GM10266 (cell line): Measurements from ENCODE around the gene RPS17.
A peak's percentile ranks its signal among the peaks of the same experiment; 100 is the strongest.
"Not testable (repeated sequence)": the region's sequence is repeated elsewhere in the genome, so short reads cannot be mapped to it uniquely, and the experiment has no call there.

Experiments used
- DNase-seq: peaks from one replicate; pipeline ENCODE4 v3.0.0; 2012; ENCODE audit errors: extremely low spot score
- TF ChIP-seq, protein P1 (sequence below): IDR thresholded peaks from 2 replicates; pipeline ENCODE4 v1.5.1; 2012; ENCODE audit warnings: mild to moderate bottlenecking, low read depth; ENCODE audit not compliant: control insufficient read depth, insufficient read depth; ENCODE audit errors: missing control alignments

RPS17 gene

DNA sequence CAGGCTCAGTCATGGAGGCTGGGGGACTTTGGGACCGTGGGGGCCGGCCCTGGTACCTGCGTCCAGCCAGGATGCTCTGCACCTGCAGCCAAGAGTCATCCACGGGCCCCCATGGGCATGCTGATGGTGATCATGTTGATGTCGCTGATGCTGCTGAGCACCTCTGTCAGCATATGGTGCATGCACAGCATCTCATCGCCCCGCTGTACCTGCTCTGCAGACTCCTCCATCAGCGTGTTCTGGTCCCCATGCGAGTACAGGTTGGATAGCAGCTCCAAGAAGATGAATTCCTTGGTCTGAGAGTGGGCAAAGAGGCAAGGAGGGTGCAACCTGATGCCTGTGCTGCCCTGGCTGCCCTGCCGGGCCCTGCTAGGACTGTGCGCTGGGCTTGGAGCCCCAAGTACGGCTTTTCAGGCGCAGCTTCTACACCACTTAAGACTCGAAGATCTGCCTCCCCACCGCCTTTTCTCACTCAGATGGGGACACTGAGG, 7.2 kb downstream of the RPS17 start:
- TF ChIP-seq, protein P1, sequence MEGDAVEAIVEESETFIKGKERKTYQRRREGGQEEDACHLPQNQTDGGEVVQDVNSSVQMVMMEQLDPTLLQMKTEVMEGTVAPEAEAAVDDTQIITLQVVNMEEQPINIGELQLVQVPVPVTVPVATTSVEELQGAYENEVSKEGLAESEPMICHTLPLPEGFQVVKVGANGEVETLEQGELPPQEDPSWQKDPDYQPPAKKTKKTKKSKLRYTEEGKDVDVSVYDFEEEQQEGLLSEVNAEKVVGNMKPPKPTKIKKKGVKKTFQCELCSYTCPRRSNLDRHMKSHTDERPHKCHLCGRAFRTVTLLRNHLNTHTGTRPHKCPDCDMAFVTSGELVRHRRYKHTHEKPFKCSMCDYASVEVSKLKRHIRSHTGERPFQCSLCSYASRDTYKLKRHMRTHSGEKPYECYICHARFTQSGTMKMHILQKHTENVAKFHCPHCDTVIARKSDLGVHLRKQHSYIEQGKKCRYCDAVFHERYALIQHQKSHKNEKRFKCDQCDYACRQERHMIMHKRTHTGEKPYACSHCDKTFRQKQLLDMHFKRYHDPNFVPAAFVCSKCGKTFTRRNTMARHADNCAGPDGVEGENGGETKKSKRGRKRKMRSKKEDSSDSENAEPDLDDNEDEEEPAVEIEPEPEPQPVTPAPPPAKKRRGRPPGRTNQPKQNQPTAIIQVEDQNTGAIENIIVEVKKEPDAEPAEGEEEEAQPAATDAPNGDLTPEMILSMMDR: no peak
- DNase-seq: no peak

DNA sequence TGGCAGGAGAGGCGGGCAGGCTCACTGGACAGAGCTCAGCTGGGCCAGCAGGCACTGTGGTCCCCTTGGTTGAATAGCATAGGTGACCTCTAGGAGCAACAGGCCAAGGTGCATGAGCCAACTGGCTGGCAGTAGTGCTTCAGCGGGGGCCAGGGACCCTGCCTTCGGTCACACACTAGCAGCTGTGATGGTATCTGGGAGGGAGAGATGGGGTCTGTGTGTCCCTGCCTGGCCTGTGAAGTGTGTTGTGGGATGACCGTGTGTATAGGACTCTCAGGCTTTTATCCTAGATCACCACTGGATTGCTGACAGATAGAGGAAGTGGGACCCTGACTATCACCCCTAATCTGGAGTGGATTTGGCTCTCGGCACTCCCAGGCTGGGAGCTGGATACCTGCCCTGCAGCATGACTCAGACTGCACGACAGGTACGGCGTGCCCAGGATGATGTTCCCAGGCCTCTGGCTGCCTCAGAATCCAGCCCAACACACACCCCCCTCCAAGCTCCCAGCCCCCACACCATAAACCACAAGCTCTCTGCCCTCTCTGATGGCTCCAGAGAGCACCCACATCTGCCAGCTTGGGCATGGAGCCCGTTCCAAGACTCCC, 7.8 kb downstream of the RPS17 start:
- DNase-seq: no peak
- TF ChIP-seq, protein P1: no peak

DNA sequence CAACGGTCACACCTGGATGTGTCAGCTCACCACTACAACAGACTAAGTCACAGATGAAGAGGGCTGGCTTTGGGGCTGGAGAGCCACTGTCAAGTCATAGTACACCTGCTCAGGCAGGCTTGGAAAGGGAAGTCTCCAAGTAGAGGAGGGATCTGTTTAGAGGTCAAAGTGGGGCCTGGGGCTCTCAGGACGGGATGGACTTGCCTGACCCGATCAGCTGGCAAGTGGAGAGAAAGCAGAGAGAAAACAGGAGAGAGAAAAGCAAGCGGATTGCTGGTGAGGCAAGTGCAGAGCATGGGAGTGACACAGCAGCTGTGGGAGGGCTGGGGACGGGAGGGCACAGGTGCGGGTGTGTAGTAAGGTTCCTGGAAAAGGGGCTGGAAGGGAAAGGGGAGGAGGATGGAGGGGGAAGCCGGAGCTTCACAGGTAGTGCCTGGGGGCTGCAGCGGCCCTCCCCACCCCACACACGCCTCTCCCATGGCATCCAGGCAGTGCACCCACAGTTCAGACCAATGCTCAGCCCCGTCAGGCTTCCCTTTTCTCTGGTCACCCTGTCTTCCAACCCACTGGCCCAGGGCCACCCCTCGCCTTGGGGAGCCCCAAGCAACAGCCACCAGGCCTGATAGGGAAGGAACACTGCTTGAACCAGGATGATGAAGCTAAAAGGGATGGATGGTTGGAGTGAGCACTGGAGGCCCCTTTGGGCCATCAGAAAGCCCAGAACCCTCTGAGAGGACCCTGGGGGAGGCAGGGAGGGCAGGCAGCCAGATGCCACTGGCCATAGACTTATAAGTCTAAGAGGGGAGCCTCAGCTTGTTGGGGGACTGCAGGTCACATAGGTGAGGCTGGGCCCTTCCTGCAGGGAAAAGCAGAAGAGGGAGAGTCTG, 8.5 kb downstream of the RPS17 start:
- TF ChIP-seq, protein P1: no peak
- no peak for DNase-seq

DNA sequence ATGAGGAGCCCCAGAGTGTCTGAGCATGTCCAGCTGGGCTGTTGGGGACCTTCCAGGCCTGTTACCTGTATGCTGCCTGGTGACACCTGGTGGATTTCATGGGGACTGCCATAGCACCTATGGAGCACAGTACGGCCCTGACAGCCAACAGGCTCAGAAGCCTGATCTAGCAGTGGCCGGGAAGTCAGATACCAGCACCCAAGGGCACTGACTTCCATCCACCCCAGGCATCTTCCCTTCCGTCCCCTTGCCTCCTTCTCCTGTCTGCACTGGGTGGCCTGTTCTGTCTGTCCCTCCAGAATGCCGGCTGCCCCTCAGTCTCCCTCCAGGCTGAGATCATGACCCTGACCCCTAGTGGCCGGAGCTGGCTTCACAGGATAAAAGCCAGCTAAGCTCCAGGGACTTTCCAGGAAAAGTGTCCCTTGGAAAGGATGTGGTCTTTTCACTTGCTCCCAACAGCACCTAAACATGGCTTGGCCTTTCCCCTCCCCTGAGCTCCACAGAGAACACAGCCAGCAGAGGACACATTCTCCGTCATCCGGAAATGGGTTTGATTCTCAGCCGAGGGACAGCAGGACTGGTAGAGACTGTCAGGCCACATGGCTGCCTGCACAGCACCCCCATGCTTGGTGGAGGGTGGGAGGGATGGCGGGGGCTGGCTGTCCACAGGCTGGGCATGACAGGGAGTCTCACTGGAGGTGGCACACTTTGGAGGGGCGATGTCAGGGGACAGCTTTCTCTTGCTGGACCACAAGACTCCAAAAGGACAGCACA, 9.5 kb downstream of the RPS17 start:
- peak; percentile 70 for DNase-seq
- TF ChIP-seq, protein P1: peak; percentile 80

DNA sequence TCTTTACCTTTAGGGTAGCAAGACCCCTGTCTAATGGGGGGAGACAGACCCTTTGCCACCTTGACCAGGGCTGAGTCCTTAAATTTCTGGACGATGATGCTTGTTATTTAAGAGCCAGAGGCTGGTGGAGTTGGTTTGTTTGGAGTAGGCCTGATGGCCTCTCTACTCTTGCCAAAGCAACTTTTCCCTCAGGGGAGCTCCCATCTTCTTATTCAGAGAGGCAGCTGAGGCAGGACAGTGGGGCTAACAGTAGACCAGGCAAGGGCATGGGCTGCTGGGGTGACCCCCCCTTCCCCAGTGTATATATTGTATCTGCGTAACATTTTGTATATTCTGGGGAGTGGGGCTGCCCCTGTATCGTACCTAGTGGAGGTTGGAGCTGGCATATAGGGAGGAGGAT, 10.3 kb downstream of the RPS17 start:
- TF ChIP-seq, protein P1: no peak

DNA sequence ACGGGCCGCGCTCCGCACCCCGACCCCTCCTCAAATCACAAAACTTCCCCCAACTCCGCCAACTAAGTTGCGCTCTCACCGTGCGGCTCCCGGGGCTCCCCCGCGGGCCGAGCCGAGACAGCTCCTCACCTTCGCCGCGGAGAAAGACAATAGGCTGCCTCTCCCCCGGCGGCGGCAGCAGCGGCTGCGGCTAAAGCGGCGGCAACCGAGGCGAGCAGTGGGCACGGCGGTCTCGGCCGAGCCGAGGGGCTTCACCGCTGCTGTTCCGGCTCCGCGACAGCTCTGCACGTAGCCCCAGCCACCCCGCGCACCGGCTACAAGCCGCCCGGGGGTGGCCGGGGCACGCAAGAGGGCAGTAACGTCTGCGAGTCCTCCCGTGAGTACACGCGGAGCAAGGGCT, 26.7 kb downstream of the RPS17 start:
- not testable (repeated sequence) for DNase-seq

More for the DNA sequence above, 10.3 kb downstream of the RPS17 start:
- DNase-seq: no peak

DNA sequence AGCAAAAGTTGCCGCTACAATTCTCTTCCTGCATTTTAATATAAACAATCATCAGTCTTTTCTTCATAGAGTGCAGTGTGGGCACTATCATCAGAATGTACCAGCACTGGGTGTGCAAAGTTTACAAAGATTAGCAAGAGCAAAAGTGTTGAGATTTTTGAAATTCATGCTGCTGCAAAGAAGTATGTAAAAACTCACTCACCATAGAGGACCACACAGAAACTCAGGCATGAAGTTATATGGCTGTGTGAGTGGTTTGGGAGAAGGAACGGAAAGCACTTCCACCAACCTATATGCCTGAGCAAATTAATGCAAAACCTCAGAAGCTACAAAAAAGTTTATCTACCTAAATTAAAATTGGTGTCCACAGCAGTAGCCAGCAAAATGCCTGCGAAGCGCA, 32.6 kb downstream of the RPS17 start:
- not testable (repeated sequence) for DNase-seq

DNA sequence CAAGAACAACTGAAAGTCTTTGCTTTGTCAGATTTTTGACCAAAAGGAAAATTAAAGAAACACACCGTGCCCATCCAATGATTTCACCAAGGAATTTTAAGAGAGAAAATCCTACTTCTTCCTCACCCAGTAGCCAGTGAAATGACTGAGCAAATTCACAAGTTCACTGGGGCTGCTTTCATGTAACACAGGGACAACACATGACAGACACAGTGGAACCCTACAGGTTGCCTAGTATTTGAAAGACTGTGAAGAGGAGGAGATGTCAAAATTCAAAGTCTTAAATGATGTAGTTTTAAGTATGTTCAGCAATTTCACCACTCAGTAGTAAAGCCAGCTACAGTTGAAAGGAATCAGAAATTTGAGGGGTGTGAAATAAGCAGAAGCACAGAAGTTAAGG, 33.2 kb downstream of the RPS17 start:
- DNase-seq: not testable (repeated sequence)

DNA sequence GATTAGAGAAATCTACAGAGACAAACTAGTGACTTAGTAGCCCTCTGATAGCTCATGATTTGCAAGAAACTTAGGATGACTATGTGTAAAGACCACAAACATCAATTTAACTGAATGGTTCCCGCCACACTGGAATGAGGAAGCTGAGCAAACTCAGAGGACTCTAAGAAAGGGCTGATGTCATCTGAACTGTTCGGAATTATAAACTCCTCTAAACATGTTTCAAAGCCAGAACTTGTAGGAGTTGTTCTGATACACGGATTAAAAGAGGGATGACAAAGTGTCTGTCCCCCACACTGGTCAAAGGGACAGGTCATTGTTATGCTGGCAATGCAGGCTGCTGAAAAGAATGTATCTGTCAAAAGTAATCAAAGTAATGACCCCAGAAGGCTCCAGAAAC, 34.4 kb downstream of the RPS17 start:
- not testable (repeated sequence) for DNase-seq

DNA sequence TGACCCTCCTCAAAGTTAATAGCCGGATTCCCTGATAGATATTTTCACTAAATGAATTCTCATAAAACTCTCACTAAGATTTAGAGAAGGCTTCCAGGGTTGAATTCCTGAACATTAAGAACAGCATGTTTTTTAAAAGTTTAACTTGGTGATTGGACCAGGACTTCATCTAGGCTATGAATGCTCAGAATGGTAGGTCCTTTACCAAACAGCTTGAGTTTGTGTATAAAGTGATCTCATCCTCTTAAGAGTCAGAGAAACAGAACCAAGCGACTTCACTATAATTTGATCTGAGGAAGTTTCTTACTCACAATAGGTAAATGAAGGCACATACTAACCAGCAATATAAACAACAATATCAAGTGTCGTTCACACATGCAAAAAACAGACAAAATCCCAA, 36.2 kb downstream of the RPS17 start:
- DNase-seq: not testable (repeated sequence)
